NCI-H146 (cell line): ENCODE measurements around the gene EPAS1.
A peak's percentile ranks its signal among the peaks of the same experiment; 100 is the strongest.

Experiments
- DNase-seq: peaks from one replicate; lab custom pipeline; 2025; lab: John Stamatoyannopoulos, UW

EPAS1 gene

DNA sequence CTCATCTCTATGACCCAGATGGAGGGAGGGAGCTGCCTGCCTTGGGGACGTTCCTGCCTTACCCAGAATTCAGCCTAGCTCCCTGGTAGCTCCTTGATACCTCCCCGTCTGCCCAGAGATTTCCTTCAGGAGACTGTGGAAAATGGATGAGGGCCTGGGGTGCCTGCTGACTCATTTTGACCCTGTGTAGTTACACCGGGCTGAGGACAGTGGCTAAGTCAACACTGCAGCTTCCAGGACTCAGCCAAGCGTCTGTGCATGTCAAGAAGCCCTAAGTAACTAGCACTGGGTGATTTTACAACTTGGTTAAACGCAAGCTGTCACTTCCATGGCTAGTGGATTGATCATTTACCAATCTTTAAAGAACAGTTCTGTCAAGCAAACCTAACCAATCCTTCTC, 23.3 kb upstream of the EPAS1 start:
- no peak for DNase-seq

GRCh38 chr2:46274586-46274985, 22.6 kb upstream of the EPAS1 start:
- DNase-seq, result no peak

DNA sequence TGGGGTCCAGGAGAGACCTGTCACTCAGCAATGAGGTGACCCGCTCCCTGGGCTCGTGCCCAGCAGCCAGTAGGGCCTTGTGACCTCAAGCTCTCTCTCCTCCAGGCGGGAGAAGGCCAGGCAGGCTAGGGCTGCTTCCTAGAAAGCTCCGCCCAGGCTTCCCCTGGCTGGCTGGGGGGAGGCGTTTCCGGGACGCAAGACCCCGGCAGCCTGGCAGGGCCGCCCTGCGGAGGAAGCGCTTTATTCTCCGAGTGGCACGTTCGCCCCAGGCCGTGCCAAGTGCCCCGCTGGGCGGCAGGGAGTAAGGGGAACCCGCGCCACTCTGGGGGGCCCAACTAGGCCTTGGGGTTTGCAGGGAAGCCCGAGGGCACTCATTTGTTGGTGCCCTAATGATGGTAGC, 21.2 kb upstream of the EPAS1 start:
- DNase-seq, result no peak

DNA sequence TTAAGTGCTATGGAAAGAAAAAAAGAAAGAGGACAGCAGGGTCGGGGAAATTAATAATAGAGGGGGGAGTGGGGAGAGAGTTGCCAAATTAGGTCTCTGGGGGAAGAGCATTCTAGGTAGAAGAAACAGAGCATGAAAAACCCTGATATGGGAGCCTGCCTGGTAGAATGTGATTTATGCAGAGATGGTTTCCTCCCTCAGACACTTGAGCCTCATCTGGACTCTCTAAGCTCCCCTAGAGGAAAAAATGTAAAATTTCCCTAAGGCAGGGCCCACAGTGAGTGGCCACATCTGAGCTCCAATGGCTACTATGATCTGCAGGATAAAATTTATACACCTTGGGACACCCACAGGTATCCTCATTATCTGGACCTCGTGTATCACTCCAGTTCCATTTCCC, 20.6 kb upstream of the EPAS1 start:
- DNase-seq, result no peak

DNA sequence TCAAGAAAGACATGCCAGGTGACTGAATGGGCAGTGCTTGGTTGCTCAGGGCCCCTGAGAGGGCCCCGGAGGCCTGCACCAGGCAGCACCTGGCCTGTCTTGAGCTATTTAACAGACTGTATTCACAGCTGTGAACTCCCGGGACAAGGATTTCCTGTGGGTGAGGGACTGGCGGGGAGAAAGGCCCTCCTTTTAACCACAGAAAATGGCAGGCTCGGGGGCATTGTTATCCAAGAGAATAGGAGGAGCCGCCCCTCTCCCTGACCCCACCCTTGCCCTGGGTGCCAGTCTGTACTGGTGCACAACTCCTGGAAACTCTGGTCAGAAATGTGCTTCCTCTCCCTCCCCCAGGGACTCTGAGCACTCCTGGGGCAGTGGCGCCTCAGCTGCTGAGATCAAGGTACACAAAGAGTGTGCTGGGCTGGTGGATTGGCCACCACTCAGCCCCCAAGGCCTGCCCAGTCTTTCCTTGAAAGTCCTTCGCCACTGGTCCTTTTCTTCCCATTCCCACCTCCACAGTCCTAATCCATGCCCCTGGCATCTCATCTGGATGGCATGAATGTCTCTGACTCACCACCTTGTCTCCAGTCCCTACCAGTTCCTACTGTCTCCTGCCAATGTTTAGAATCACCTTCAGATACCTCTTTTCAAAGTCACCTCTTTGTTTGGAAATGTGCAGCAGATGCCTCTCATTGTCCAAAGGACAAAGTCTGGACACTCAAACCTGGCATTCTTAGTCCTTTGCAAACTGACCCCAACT, 19.6 kb upstream of the EPAS1 start:
- peak; percentile 32 for DNase-seq

GRCh38 chr2:46278952-46279351, 18.3 kb upstream of the EPAS1 start:
- DNase-seq, result no peak

GRCh38 chr2:46281939-46282338, 15.3 kb upstream of the EPAS1 start:
- DNase-seq, result no peak

- DNase-seq, result no peak
Observed at GRCh38 chr2:46283693-46284092, 13.5 kb upstream of the EPAS1 start.

GRCh38 chr2:46284260-46284659, 12.9 kb upstream of the EPAS1 start:
- DNase-seq, result no peak

DNA sequence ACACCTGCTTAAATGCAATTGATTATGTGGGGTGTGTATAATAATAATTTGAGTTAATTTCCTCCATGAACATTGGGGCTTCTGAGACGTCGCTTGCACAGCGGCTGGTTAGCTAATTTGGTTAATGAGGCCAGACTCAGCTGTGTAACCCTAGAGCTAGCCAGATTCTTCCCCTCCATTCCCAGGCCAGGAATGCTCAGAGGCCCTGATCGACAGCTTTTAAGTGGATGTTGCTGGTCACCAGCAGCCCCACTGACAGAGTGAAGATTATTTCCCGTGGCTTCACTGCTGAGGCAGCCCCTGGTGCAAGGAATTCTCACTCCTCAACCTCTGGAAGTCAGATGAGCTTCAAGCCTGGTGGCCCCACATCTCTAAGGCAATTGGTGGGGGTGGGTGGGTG, 12.4 kb upstream of the EPAS1 start:
- DNase-seq, result no peak

DNA sequence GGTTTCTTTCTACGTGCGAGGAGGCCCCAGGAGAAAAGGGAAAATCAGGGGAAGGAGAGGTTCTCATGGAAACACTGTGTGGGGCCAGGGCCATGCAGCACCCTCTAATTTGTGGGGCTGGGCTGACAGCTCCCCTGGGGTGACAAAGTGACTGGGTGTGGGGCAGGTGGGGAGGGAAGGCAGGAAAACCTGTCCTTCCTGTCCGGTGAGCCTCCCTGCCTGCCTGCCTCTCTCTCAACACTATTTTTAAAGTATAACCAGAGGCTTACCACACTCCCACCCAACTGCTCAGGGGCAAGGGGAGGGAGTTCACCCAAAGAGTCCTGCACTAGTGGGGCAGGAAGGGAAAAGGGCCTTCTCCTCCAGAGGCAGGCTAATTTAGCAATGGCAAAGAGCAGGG, 10.5 kb upstream of the EPAS1 start:
- DNase-seq, result no peak

DNA sequence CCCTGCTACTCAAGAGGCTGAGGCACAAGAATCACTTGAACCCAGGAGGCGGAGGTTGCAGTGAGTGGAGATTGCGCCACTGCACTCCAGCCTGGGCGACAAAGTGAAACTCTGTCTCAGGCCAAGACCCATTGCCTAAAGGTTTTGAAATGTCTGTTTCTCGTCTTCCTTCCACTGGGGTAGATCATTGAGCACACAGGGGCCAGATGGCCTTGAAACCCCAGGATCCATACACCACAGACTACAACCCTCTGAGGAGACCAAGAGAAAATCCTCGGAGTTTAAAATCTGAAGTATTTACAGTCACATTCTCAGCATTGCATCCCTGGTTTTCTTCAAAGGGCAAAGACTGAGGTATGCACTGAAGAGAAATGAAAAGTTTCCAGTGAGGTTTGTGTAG, 7.1 kb upstream of the EPAS1 start:
- no peak for DNase-seq

- DNase-seq, result no peak
Observed at GRCh38 chr2:46293466-46293865, 3.7 kb upstream of the EPAS1 start.

DNA sequence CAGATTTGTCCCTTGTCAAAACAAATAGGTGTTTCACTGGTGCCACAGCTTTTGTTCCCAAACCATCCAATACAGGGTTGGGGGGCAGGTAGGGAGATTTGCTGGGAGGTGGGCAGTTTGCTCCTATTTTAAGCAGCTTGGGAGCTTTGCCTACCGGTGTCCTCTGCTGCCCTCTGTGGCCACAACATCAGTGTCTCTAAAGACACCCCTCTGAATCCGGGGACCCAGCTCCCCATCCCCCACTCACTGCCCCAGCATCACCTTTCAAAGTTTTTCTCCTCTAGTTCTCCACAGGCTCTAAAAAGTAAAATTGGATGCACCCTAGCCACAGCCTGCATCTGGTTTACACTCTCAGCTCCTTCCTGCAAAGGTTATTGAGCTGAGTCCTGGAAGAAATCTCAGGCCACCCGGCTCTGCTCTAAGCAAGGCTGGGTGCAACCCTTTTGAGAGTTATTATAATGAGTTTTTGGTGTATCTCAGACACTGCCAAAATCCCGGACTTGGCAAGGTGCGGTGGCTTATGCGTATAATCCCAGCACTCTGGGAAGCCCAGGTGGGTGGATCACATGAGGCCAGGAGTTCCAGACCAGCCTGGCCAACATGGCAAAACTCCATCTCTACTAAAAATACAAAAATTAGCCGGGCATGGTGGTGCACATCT, 2.9 kb upstream of the EPAS1 start:
- no peak for DNase-seq

DNA sequence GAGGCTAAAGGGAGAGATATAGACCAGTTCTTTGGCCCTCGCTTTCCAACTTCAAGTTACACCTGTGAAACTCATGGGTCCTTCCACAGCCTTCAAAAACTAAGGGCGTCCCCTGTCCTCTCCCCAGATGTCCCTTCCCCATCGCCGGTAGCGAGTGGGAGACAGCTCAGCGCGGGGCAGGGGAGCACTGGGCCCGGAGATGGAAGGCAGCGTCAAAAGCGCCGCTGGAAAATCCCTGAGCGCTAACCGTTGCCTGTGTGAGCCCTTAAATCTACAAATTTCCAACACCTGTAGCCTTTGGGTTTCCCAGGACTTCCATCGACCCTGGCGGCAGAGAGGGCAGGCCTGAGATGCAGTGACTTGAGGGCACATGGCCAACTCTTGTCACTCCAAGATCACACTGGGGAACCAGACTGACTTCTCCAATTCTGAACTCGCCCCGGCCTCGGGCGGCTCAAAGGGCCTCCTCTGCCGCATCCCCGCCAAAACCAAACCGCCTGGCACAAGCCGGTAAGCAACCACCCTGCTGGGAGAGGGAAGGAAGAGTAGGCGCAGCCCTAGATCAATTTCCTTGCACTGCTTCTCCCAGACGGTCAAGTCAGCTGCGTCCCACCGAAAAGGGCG, 879 bp upstream of the EPAS1 start:
- peak; percentile 31 for DNase-seq

- DNase-seq, result peak; percentile 61
Observed at GRCh38 chr2:46297546-46298271, 502 bp downstream of the EPAS1 start.

GRCh38 chr2:46298272-46298521, 990 bp downstream of the EPAS1 start:
- no peak for DNase-seq

DNA sequence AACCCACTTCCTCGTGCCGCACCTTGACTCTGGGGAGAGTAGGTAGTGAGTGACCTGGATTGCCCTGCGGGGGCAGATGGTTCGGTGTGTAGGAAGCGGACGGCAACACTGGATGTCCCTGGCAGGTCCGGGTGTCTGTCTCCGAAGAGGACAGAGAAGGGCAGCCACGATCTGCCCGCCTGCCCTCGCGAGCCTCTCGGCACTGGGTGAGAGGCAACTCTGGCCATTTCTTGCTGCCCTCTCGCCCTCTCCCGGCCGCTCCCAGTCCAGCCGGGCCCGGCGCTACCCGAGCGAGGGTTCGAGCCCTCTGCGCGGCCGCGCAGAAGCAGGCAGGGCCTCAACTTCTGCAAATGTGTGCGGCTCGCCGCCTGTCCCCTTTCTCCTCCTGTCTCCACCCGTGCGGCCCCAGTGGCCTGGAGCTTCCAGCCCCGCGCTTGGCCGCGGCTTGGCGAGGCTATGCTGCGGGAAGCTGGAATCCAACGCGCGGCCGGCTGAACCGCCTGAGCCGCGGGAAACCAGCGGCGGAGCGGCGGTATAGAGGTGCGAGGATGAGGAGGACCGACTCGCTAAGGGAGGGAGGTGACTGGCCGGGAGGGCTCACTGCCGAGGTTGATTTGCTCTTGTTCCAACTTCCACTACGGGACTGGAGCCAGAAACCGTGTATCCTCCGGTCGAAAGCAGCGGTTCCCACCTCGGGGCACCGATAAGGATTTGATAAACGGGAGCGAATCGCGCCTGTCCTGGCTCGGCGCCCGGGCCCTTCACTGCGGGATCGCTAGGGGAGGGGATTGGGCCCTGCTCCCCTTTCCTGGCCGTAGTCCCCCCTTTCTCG, 1.5 kb downstream of the EPAS1 start:
- peak; percentile 35 for DNase-seq

- DNase-seq, result no peak
Observed at GRCh38 chr2:46299365-46300263, 2.4 kb downstream of the EPAS1 start.

- DNase-seq, result no peak
Observed at GRCh38 chr2:46300406-46300832, 3.2 kb downstream of the EPAS1 start.
